Uterus (tissue), 2 donors: Measurements from ENCODE around the gene HSPG2.

Source experiments
- CTCF ChIP-seq, 4 experiments: fragments of 200-600 bp in 2 of 4; fragments of 450-650 bp in 2 of 4; sonication (generic) in 2 of 4; IDR thresholded peaks; one replicate each; pipeline ENCODE4 v1.5.1; 2016 to 2019; ENCODE audit warnings: antibody characterized with exemption in 4 of 4, mild to moderate bottlenecking in 2 of 4, moderate library complexity in 1 of 4
- POLR2A ChIP-seq, 2 donors: fragments of 450-650 bp; IDR thresholded peaks; one replicate each; pipeline ENCODE4 v1.6.1; 2016; ENCODE audit warnings: antibody characterized with exemption in 2 of 2, mild to moderate bottlenecking in 1 of 2, moderate library complexity in 1 of 2

GRCh38 chr1:21921100-21921875 is 15.8 kb downstream of the HSPG2 start:
- TF ChIP-seq CTCF (IDR thresholded peaks at IDR 0.05) (no peak), POLR2A (IDR thresholded peaks at IDR 0.05) (no peak)
